Activated naive CD4-positive, alpha-beta T cell treated with anti-CD3 and anti-CD28 coated beads, Interleukin-2, amount 50 U/mL, for 72 hours (primary cell): ENCODE measurements around the gene METTL16. TPM values are rescaled to one million over a fixed set of nuclear protein-coding genes. Genes with fewer than 3 reads are reported as not detected.
"Not testable (repeated sequence)": the region's sequence is repeated elsewhere in the genome, so short reads cannot be mapped to it uniquely, and the experiment has no call there.

Experiments used
- ATAC-seq, 2 donors: fragments of 150-1000 bp; cut with Tn5 transposase; 2 replicates each; pipeline ENCODE4 v1.10.0; 2021; ENCODE audit warnings: mild to moderate bottlenecking in 2 of 2, moderate library complexity in 2 of 2
- DNase-seq, 2 donors: peaks; one replicate each; pipeline ENCODE4 v3.0.0; 2021 to 2022; ENCODE audit warnings: low spot score in 2 of 2
- H3K27ac Mint-ChIP-seq, 2 donors: one replicate each; pipeline ENCODE4 v1.8.0; 2022; ENCODE audit warnings: mild to moderate bottlenecking in 2 of 2, mixed read lengths in 2 of 2
- H3K36me3 Mint-ChIP-seq, 2 donors: one replicate each; pipeline ENCODE4 v1.8.0; 2022; ENCODE audit warnings: mixed read lengths in 2 of 2
- H3K9me3 Mint-ChIP-seq, 2 donors: one replicate each; pipeline ENCODE4 v1.8.0; 2022; ENCODE audit warnings: mixed read lengths in 2 of 2
- total RNA-seq, 2 donors: library from RNA; stranded (reverse); gene quantifications; one replicate each; pipeline ENCODE4 v1.2.3, GENCODE V29; 2022

The METTL16 gene
- total RNA-seq, 2 donors from 2014 or later, result 41.3 to 50.7 TPM

GRCh38 chr17:2474371-2474770, 37.3 kb downstream of the METTL16 start:
- Mint-ChIP-seq H3K27ac (no peak overlapping the region), H3K36me3 (peaks cover 17% of the 10 kb centered on the region in 2 donors), H3K9me3 (no peaks in the 10 kb centered on the region)
- ATAC-seq (no peak), DNase-seq (no peak)

GRCh38 chr17:2468270-2468669, 43.4 kb downstream of the METTL16 start:
- DNase-seq (no peak), ATAC-seq (no peak)
- no peaks in the 10 kb centered on the region for H3K9me3 Mint-ChIP-seq
- H3K36me3 Mint-ChIP-seq, result peaks cover 0 to 4% of the 10 kb centered on the region in 2 donors
- H3K27ac Mint-ChIP-seq, result no peak overlapping the region

GRCh38 chr17:2466931-2467330, 44.8 kb downstream of the METTL16 start:
- Mint-ChIP-seq H3K9me3 (no peaks in the 10 kb centered on the region), H3K27ac (no peak overlapping the region), H3K36me3 (peaks cover 0 to 17% of the 10 kb centered on the region in 2 donors)
- ATAC-seq, result no peak
- no peak for DNase-seq

GRCh38 chr17:2462481-2462880, 49.2 kb downstream of the METTL16 start:
- ATAC-seq (no peak), DNase-seq (no peak)
- H3K9me3 Mint-ChIP-seq, result no peaks in the 10 kb centered on the region
- peaks cover 0 to 27% of the 10 kb centered on the region in 2 donors for H3K36me3 Mint-ChIP-seq
- H3K27ac Mint-ChIP-seq, result peak overlapping the region; percentile 15 to 31

GRCh38 chr17:2459917-2460271, 51.8 kb downstream of the METTL16 start:
- no peaks in the 10 kb centered on the region for H3K9me3 Mint-ChIP-seq
- peaks cover 0 to 27% of the 10 kb centered on the region in 2 donors for H3K36me3 Mint-ChIP-seq
- ATAC-seq, result peak; percentile 51 to 97
- no peak for DNase-seq
- H3K27ac Mint-ChIP-seq, result peak overlapping the region; percentile 76 to 92

- Mint-ChIP-seq H3K9me3 (no peaks in the 10 kb centered on the region), H3K36me3 (peaks cover 0 to 20% of the 10 kb centered on the region in 2 donors), H3K27ac (no peak overlapping the region)
- DNase-seq (no peak), ATAC-seq (no peak)
Observed at GRCh38 chr17:2457913-2458312, 53.8 kb downstream of the METTL16 start.

- ATAC-seq, result no peak
- H3K9me3 Mint-ChIP-seq, result no peaks in the 10 kb centered on the region
- no peak for DNase-seq
- H3K27ac Mint-ChIP-seq, result no peak overlapping the region
- H3K36me3 Mint-ChIP-seq, result peaks cover 0 to 5% of the 10 kb centered on the region in 2 donors
Observed at GRCh38 chr17:2456475-2456874, 55.2 kb downstream of the METTL16 start.

- no peaks in the 10 kb centered on the region for H3K9me3 Mint-ChIP-seq
- ATAC-seq (no peak), DNase-seq (no peak)
- H3K36me3 Mint-ChIP-seq, result peaks cover 0 to 2% of the 10 kb centered on the region in 2 donors
- no peak overlapping the region for H3K27ac Mint-ChIP-seq
Observed at GRCh38 chr17:2455956-2456355, 55.7 kb downstream of the METTL16 start.

- Mint-ChIP-seq H3K27ac (no peak overlapping the region), H3K36me3 (peaks cover 0 to 6% of the 10 kb centered on the region in 2 donors), H3K9me3 (no peaks in the 10 kb centered on the region)
- ATAC-seq (peak; percentile 56 to 91), DNase-seq (no peak)
Observed at GRCh38 chr17:2453866-2454265, 57.8 kb downstream of the METTL16 start.

GRCh38 chr17:2453325-2453724, 58.4 kb downstream of the METTL16 start:
- peaks cover 0 to 6% of the 10 kb centered on the region in 2 donors for H3K36me3 Mint-ChIP-seq
- H3K9me3 Mint-ChIP-seq, result no peaks in the 10 kb centered on the region
- ATAC-seq (peak in 1 of 2 donors; percentile 52), DNase-seq (no peak)
- H3K27ac Mint-ChIP-seq, result peak overlapping the region in 1 of 2 donors; percentile 81

- Mint-ChIP-seq H3K9me3 (no peaks in the 10 kb centered on the region), H3K27ac (peak overlapping the region; percentile 6 to 9), H3K36me3 (peaks cover 0 to 6% of the 10 kb centered on the region in 2 donors)
- DNase-seq (no peak), ATAC-seq (no peak)
Observed at GRCh38 chr17:2452216-2452750, 59.4 kb downstream of the METTL16 start.

GRCh38 chr17:2450016-2450650, 61.6 kb downstream of the METTL16 start:
- peaks cover 6 to 10% of the 10 kb centered on the region in 2 donors for H3K36me3 Mint-ChIP-seq
- H3K9me3 Mint-ChIP-seq, result no peaks in the 10 kb centered on the region
- DNase-seq (no peak), ATAC-seq (no peak)
- H3K27ac Mint-ChIP-seq, result no peak overlapping the region

GRCh38 chr17:2449486-2449885, 62.2 kb downstream of the METTL16 start:
- Mint-ChIP-seq H3K36me3 (peaks cover 6 to 10% of the 10 kb centered on the region in 2 donors), H3K27ac (no peak overlapping the region), H3K9me3 (no peaks in the 10 kb centered on the region)
- DNase-seq (no peak), ATAC-seq (no peak)

- H3K27ac Mint-ChIP-seq, H3K9me3 Mint-ChIP-seq, DNase-seq, ATAC-seq: not testable (repeated sequence)
- H3K36me3 Mint-ChIP-seq, result peaks cover 6 to 10% of the 10 kb centered on the region in 2 donors
Observed at GRCh38 chr17:2447479-2447878, 64.2 kb downstream of the METTL16 start.

- Mint-ChIP-seq H3K9me3 (no peaks in the 10 kb centered on the region), H3K36me3 (peaks cover 6 to 19% of the 10 kb centered on the region in 2 donors), H3K27ac (peak overlapping the region in 1 of 2 donors; percentile 22)
- no peak for DNase-seq
- no peak for ATAC-seq
Observed at GRCh38 chr17:2445638-2446037, 66.0 kb downstream of the METTL16 start.

GRCh38 chr17:2444382-2444781, 67.3 kb downstream of the METTL16 start:
- no peak overlapping the region for H3K27ac Mint-ChIP-seq
- ATAC-seq (no peak), DNase-seq (no peak)
- H3K9me3 Mint-ChIP-seq, result no peaks in the 10 kb centered on the region
- peaks cover 2 to 24% of the 10 kb centered on the region in 2 donors for H3K36me3 Mint-ChIP-seq

GRCh38 chr17:2442166-2442565, 69.5 kb downstream of the METTL16 start:
- H3K27ac Mint-ChIP-seq, result peak overlapping the region in 1 of 2 donors; percentile 39
- DNase-seq, result no peak
- peaks cover 0 to 24% of the 10 kb centered on the region in 2 donors for H3K36me3 Mint-ChIP-seq
- no peaks in the 10 kb centered on the region for H3K9me3 Mint-ChIP-seq
- no peak for ATAC-seq

GRCh38 chr17:2440930-2441329, 70.8 kb downstream of the METTL16 start:
- no peaks in the 10 kb centered on the region for H3K9me3 Mint-ChIP-seq
- no peak overlapping the region for H3K27ac Mint-ChIP-seq
- ATAC-seq, result no peak
- peaks cover 0 to 16% of the 10 kb centered on the region in 2 donors for H3K36me3 Mint-ChIP-seq
- DNase-seq, result no peak
